ENCODE measurements around the gene PRUNE2.

PRUNE2 gene

DNA sequence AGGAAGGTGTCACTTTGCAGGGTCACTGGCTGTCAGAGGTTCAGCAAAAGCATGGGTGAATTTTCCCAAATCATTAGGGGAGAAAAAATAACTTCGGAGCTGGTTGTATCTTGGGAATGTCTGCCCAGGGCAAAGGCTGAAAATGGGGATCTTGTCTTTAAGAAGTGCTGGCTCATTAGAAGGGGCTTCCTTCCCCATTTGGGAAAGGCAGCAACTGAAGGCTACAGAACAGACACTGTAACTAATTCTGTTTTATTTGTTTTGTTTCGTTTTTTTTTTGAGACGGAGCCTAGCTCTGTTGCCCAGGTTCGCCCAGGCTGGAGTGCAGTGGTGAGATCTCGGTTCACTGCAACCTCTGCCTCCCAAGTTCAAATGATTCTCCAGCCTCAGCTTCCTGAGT is 212.0 kb downstream of the PRUNE2 start:
- Histone ChIP-seq H3K27me3 (replicated peaks) (peaks cover 9% of the 10 kb centered on the region), H3K4me3 (ENCODE audit: low read depth, low read length) (no peak overlapping the region), H3K27ac (no peak overlapping the region), H3K36me3 (replicated peaks) (no peaks in the 10 kb centered on the region)
- TF ChIP-seq, protein P1, sequence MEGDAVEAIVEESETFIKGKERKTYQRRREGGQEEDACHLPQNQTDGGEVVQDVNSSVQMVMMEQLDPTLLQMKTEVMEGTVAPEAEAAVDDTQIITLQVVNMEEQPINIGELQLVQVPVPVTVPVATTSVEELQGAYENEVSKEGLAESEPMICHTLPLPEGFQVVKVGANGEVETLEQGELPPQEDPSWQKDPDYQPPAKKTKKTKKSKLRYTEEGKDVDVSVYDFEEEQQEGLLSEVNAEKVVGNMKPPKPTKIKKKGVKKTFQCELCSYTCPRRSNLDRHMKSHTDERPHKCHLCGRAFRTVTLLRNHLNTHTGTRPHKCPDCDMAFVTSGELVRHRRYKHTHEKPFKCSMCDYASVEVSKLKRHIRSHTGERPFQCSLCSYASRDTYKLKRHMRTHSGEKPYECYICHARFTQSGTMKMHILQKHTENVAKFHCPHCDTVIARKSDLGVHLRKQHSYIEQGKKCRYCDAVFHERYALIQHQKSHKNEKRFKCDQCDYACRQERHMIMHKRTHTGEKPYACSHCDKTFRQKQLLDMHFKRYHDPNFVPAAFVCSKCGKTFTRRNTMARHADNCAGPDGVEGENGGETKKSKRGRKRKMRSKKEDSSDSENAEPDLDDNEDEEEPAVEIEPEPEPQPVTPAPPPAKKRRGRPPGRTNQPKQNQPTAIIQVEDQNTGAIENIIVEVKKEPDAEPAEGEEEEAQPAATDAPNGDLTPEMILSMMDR (IDR thresholded peaks at IDR 0.05; ENCODE audit: low read depth, low read length, missing control alignments) = no peak
- in situ Hi-C loops (cut with HindIII; ENCODE audit: low pct_ligation_motif_present, low sequenced_read_pairs) = no loop called here
- DNase-seq = no peak

DNA sequence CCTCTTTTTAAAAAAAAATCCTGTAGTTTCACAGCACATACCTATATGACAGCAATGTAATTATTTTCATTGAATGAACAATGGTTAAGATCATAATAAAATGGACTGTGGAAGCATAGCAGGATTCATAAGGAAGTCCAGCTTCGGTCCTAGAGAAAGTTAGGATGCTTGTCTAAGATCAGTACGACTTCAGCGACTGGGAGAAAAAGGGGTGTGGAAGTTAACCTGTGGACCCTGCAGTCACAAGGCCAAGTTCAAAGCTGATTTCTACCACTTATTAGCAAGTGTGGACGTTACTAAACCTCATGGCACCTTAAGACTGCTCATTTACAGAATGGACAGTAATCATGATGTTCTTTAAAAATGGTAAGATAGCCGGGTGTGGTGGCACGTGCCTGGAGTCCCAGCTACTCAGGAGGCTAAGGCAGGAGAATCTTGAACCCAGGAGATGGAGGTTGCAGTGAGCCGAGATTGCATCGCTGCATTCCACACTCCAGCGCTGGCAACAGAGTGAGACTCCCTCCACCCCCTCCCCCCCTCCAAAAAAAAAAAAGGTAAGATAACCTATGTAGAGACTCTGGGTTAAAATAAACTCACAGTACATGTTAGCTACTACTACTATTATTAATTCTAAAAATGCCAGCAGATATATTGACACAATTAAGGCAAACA is 213.3 kb downstream of the PRUNE2 start:
- in situ Hi-C loops (cut with HindIII; ENCODE audit: low pct_ligation_motif_present, low sequenced_read_pairs) = no loop called here
- TF ChIP-seq, protein P1 (IDR thresholded peaks at IDR 0.05; ENCODE audit: low read depth, low read length, missing control alignments) = no peak
- no peak overlapping the region for H3K4me3 ChIP-seq (ENCODE audit: low read depth, low read length)
- peaks cover 9% of the 10 kb centered on the region for H3K27me3 ChIP-seq (replicated peaks)
- H3K27ac ChIP-seq = no peak overlapping the region
- H3K36me3 ChIP-seq (replicated peaks) = no peaks in the 10 kb centered on the region
- no peak for DNase-seq

DNA sequence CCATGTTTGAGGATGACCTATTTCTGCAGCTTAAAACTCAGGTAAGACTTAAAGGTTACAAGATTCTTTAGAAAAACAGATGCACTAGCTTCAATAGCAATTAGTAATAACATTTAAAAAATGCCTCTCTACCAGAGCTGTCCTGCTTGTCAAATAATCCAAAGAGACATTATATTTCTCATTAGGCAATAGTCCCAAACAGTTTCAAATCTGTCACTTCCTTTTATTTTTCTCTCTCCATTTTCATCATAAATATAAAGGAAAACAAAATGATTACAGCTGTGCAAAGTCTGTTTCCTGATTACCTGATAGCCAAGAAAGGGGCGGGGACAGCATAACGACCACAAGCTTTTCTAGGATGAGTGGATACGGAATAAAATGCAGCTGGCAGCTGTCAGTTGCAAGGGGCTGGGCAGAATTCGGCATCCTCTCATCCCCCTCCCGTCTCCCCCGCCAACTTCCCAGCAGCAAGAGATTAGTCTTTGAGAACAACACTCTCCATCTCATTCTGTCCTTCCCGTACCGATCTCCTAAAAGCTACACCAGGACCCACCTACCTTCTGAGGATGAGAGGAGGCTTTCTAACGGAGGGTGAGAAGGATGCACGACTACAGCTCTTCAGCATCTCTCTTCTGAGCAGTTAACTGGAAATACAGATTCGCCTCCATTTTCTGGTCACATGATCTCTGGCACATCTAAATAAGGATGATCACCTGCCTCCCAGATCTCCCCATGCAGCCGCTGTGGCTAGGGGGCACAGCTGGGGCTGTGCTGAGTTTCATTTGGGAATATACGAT is 214.2 kb downstream of the PRUNE2 start:
- no peak for DNase-seq
- in situ Hi-C loops (cut with HindIII; ENCODE audit: low pct_ligation_motif_present, low sequenced_read_pairs) = no loop called here
- Histone ChIP-seq H3K36me3 (replicated peaks) (no peaks in the 10 kb centered on the region), H3K27ac (no peak overlapping the region), H3K4me3 (ENCODE audit: low read depth, low read length) (peak overlapping the region; percentile 57), H3K27me3 (replicated peaks) (peaks cover 9% of the 10 kb centered on the region)
- TF ChIP-seq, protein P1 (IDR thresholded peaks at IDR 0.05; ENCODE audit: low read depth, low read length, missing control alignments) = no peak

- in situ Hi-C loops (cut with HindIII; ENCODE audit: low pct_ligation_motif_present, low sequenced_read_pairs) = no loop called here
- DNase-seq = no peak
- Histone ChIP-seq H3K36me3 (replicated peaks) (no peaks in the 10 kb centered on the region), H3K4me3 (ENCODE audit: low read depth, low read length) (no peak overlapping the region), H3K27ac (no peak overlapping the region), H3K27me3 (replicated peaks) (peaks cover 9% of the 10 kb centered on the region)
- TF ChIP-seq, protein P1 (IDR thresholded peaks at IDR 0.05; ENCODE audit: low read depth, low read length, missing control alignments) = no peak
Observed at GRCh38 chr9:76690973-76691370, 214.9 kb downstream of the PRUNE2 start.

- no peaks in the 10 kb centered on the region for H3K36me3 ChIP-seq (replicated peaks)
- in situ Hi-C loops (cut with HindIII; ENCODE audit: low pct_ligation_motif_present, low sequenced_read_pairs) = no loop called here
- TF ChIP-seq, protein P1 (IDR thresholded peaks at IDR 0.05; ENCODE audit: low read depth, low read length, missing control alignments) = no peak
- H3K4me3 ChIP-seq (ENCODE audit: low read depth, low read length) = no peak overlapping the region
- no peak overlapping the region for H3K27ac ChIP-seq
- H3K27me3 ChIP-seq (replicated peaks) = peaks cover 9% of the 10 kb centered on the region
- DNase-seq = no peak
Observed at GRCh38 chr9:76690246-76690972, 215.5 kb downstream of the PRUNE2 start.
